Measurements from ENCODE around the gene CPNE4. TPM values are rescaled to one million over a fixed set of nuclear protein-coding genes. Genes with fewer than 3 reads are reported as not detected.
"Not testable (repeated sequence)": the region's sequence is repeated elsewhere in the genome, so short reads cannot be mapped to it uniquely, and the experiment has no call there.

CPNE4 gene
- total RNA-seq, 2 experiments from 2014 or later = not detected

- POLR2A ChIA-PET, CTCF ChIA-PET: not testable (repeated sequence)
Observed at GRCh38 chr3:131963442-131963841, 71.4 kb downstream of the CPNE4 start.

GRCh38 chr3:131962982-131963381 lies 71.8 kb downstream of the CPNE4 start:
- POLR2A ChIA-PET = no interaction called here
- CTCF ChIA-PET = no interaction called here

GRCh38 chr3:131960324-131960723 lies 74.5 kb downstream of the CPNE4 start:
- CTCF ChIA-PET = no interaction called here
- POLR2A ChIA-PET = no interaction called here

- ChIA-PET POLR2A (no interaction called here), CTCF (no interaction called here)
Observed at GRCh38 chr3:131957980-131958379, 76.8 kb downstream of the CPNE4 start.

DNA sequence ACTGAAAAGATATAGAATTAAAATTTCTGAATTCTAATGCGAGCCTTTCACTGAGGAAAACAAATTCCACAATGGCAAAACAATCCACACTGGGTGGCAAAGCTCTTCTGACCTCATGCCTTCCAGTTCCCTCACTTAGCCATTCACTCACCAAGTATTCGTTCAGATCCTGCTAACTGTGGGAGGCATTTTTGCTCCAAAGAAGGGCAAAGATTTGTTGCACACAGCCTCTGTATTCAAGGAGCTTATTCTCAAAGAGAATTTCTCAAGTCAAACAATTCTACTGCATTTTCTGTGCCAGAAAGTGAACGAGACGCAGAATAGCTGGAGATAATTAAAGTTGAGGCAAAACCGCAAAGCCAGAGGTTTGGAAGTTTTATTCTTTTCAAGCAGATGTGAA lies 77.3 kb downstream of the CPNE4 start:
- ChIA-PET CTCF (no interaction called here), POLR2A (no interaction called here)

DNA sequence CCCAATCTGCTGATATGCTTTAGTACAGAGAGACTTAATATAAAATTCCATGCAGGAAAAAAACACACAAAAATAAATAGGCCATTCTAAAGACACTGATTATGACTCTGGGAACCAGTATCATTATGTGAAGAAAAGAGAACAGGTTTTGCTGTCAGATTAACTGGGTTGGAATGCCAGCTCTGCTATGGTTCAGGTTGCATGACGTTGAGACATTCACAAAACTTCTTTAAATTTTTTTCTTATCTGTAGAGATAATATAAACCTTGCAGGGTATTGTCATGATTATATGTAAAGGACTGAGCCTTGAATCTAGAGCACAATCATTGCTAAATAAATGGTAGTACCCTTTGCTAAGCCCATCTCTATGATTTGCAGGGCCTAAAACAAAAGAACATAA lies 86.0 kb downstream of the CPNE4 start:
- ChIA-PET POLR2A (no interaction called here), CTCF (no interaction called here)

DNA sequence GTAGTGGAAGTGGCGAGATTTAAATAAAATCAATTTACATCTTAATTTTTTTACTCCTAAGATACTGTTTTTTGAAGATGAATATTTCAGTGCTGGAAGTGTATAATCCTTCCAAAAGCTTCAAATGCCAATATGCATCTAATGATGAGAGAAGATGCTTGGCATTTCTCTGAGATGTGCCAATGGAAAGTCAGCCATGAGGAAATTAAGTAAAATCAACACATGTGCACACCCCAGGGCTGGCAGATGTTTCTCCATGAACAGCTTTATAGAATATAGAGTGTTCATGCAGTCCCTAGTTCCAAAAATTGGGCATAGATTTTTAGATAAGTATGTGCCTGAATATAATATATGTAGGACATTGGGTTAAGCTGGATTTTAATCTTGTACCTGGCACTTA lies 90.1 kb downstream of the CPNE4 start:
- CTCF ChIA-PET = no interaction called here
- POLR2A ChIA-PET = no interaction called here

DNA sequence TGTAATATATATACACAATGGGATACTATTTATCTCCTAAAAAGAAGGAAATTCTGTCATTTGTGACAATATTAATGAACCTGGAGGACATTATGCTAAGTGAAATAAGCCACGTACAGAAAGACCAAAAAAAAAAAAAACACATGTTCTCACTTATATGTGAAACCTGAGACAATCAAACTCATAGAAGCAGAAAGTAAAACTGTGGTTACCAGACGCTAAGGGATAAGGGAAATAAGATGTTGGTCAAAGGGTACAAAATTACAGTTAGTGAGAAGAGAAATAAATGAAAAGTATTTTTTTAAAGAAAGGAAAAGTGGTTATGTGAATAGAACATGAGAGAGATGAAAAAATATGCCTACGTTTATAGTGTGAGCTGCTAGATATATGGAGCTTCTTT lies 101.1 kb downstream of the CPNE4 start:
- POLR2A ChIA-PET = no interaction called here
- CTCF ChIA-PET = no interaction called here

GRCh38 chr3:131928593-131928992 lies 106.2 kb downstream of the CPNE4 start:
- POLR2A ChIA-PET = no interaction called here

GRCh38 chr3:131925571-131925970 lies 109.2 kb downstream of the CPNE4 start:
- POLR2A ChIA-PET = no interaction called here
- CTCF ChIA-PET = no interaction called here

More at GRCh38 chr3:131928593-131928992, 106.2 kb downstream of the CPNE4 start:
- CTCF ChIA-PET = no interaction called here

- POLR2A ChIA-PET = no interaction called here
- CTCF ChIA-PET = no interaction called here
Observed at GRCh38 chr3:131922356-131922755, 112.5 kb downstream of the CPNE4 start.

- ChIA-PET POLR2A (no interaction called here), CTCF (no interaction called here)
Observed at GRCh38 chr3:131917006-131917405, 117.8 kb downstream of the CPNE4 start.

GRCh38 chr3:131914090-131914691 lies 120.6 kb downstream of the CPNE4 start:
- ChIA-PET CTCF (no interaction called here), POLR2A (no interaction called here)

DNA sequence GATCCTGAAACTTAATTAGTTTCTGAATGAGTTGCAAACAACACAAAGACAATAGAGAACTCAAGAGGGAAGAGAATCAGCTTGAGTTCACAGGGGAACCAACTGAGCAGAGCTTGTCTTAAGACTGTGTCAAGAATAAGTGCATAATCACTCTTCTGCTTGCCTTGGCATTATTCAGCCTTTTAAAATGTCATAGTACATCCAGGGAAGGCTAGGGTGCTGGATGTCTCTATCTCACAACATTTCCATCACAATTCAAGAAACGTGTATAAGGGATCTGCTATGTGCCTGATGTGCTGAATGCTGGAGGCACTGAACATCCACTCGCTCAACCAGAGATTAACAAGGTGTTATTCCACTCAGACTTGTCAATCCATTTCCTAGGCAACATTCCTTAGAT lies 122.6 kb downstream of the CPNE4 start:
- POLR2A ChIA-PET = no interaction called here
- CTCF ChIA-PET = no interaction called here

GRCh38 chr3:131907796-131908195 lies 127.0 kb downstream of the CPNE4 start:
- CTCF ChIA-PET = no interaction called here
- POLR2A ChIA-PET = no interaction called here

DNA sequence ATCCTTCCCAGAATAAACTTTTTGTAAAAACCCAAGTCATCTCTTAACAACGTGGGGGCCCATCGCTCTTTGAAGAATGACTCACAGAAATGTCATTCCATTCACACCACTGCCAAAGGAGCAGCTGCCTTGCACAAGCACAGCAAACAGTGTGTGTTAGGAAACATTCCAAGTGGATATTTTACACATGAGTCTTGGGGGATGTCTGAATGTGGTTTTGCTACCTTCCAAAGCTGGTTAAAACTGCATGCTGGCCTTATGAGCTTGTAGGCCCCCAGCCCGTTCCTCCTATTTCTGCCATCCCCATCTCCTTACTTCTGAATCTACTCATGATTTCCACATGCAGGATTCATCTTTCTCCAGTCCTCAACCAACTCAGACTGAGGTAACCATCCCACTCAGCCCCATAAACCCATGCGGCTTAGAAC lies 130.8 kb downstream of the CPNE4 start:
- CTCF ChIA-PET = no interaction called here
- POLR2A ChIA-PET = no interaction called here

GRCh38 chr3:131901686-131902085 lies 133.1 kb downstream of the CPNE4 start:
- ChIA-PET POLR2A (no interaction called here), CTCF (no interaction called here)

- POLR2A ChIA-PET = no interaction called here
- CTCF ChIA-PET = no interaction called here
Observed at GRCh38 chr3:131900891-131901290, 133.9 kb downstream of the CPNE4 start.

DNA sequence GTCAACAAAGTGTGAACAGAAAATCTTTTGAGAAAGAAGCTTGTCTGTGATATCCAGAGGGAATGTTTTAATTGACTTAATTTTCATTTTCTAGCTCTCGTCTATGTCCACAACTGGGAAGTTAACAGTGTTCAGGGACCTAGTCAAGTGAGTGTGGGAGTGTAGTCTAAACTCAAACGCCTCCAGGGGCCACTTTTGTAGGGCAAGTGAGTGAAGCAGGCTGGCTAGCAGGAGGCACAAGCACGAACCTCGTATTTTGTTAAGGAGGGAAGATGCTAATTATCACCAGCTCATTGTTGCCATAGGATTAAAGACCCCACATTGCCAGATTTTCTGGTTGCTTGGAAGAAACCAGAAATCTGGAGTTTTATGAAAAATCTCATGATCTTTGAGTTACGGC lies 135.8 kb downstream of the CPNE4 start:
- ChIA-PET POLR2A (no interaction called here), CTCF (no interaction called here)

DNA sequence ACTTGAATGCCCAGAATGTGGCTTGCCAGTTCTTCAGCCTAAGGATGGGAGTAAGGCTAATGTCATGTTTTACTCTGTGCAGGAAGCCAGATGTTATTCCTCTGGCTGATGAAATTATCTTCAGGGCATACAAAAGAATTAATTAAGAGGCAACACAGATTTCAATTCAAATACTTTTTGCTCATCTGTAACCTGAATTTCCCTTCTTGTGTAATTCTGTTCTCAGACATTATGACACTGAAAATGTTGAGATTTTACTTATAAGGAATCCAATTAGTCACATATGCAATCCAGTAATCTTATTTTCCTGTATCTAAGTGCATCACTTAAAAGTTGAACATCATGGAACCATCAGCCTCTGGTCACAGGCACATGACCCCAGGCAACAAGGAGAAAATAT lies 136.5 kb downstream of the CPNE4 start:
- CTCF ChIA-PET = no interaction called here

GRCh38 chr3:131896285-131896684 lies 138.5 kb downstream of the CPNE4 start:
- ChIA-PET POLR2A (no interaction called here), CTCF (no interaction called here)

More for the DNA sequence above, 136.5 kb downstream of the CPNE4 start:
- POLR2A ChIA-PET = no interaction called here

DNA sequence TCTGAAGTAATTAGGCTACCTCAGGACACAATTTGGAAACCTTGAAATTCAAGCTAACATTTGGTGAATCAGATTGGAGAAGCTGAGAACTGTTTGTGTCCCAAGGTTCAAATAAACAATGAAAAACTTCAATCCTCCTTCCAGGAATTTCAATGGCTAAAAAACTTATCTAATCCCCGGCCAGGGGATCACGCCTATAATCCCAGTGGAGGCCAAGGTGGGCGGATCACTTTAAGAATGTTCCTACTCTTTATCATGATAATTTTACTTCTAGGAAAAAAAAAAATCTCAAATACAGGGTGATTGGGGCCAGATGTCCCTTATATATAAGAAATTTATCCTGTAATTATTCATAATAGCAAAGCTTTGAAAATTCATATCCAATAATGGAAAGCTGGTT lies 139.0 kb downstream of the CPNE4 start:
- ChIA-PET CTCF (no interaction called here), POLR2A (no interaction called here)

GRCh38 chr3:131892331-131892730 lies 142.5 kb downstream of the CPNE4 start:
- ChIA-PET POLR2A (no interaction called here), CTCF (interaction anchor here (0.8 kb wide), 1 partner anchor 11 kb away, joined by 3 read pairs; no protein-coding TSS in a partner anchor)
